Activated CD4-positive, CD25-positive, alpha-beta regulatory T cell treated with anti-CD3 and anti-CD28 coated beads, Interleukin-2, amount 50 U/mL, for 72 hours (primary cell): Measurements from ENCODE around the gene OSTC.
"Not testable (repeated sequence)": the region's sequence is repeated elsewhere in the genome, so short reads cannot be mapped to it uniquely, and the experiment has no call there.

ENCODE experiments used
- DNase-seq: peaks from one replicate; pipeline ENCODE4 v3.0.0; 2021

Gene OSTC

GRCh38 chr4:108649863-108650211 is 562 bp upstream of the OSTC start:
- DNase-seq: no peak

GRCh38 chr4:108651014-108651791 is 804 bp downstream of the OSTC start:
- no peak for DNase-seq

GRCh38 chr4:108662629-108663028 is 12.2 kb downstream of the OSTC start:
- no peak for DNase-seq

GRCh38 chr4:108674356-108674977 is 24.1 kb downstream of the OSTC start:
- no peak for DNase-seq

- no peak for DNase-seq
Observed at GRCh38 chr4:108681321-108681809, 31.0 kb downstream of the OSTC start.

- DNase-seq: no peak
Observed at GRCh38 chr4:108683479-108683878, 33.1 kb downstream of the OSTC start.

GRCh38 chr4:108685036-108685686 is 34.8 kb downstream of the OSTC start:
- DNase-seq: no peak

- DNase-seq: no peak
Observed at GRCh38 chr4:108690738-108691137, 40.3 kb downstream of the OSTC start.

GRCh38 chr4:108693211-108693610 is 42.8 kb downstream of the OSTC start:
- DNase-seq: no peak

GRCh38 chr4:108693819-108694218 is 43.4 kb downstream of the OSTC start:
- DNase-seq: no peak

GRCh38 chr4:108694423-108694822 is 44.0 kb downstream of the OSTC start:
- no peak for DNase-seq

GRCh38 chr4:108695062-108695461 is 44.7 kb downstream of the OSTC start:
- DNase-seq: no peak

GRCh38 chr4:108696160-108696559 is 45.8 kb downstream of the OSTC start:
- DNase-seq: no peak

- DNase-seq: no peak
Observed at GRCh38 chr4:108700081-108700757, 49.8 kb downstream of the OSTC start.

GRCh38 chr4:108702960-108703359 is 52.6 kb downstream of the OSTC start:
- DNase-seq: no peak

GRCh38 chr4:108703370-108703769 is 53.0 kb downstream of the OSTC start:
- DNase-seq: no peak

GRCh38 chr4:108703966-108704365 is 53.6 kb downstream of the OSTC start:
- DNase-seq: no peak

GRCh38 chr4:108706289-108706688 is 55.9 kb downstream of the OSTC start:
- no peak for DNase-seq

GRCh38 chr4:108709234-108709633 is 58.8 kb downstream of the OSTC start:
- DNase-seq: no peak

GRCh38 chr4:108709722-108710121 is 59.3 kb downstream of the OSTC start:
- DNase-seq: no peak

GRCh38 chr4:108710578-108710977 is 60.2 kb downstream of the OSTC start:
- DNase-seq: not testable (repeated sequence)

- no peak for DNase-seq
Observed at GRCh38 chr4:108714880-108715279, 64.5 kb downstream of the OSTC start.

- no peak for DNase-seq
Observed at GRCh38 chr4:108716340-108716739, 65.9 kb downstream of the OSTC start.
